OCI-LY7 (cell line): ENCODE results near the gene EEF1B2.
"Not testable (repeated sequence)": the region's sequence is repeated elsewhere in the genome, so short reads cannot be mapped to it uniquely, and the experiment has no call there.

Experiments
- CTCF ChIP-seq: fragments of 200-600 bp; sonication (generic); conservative IDR thresholded peaks from 2 replicates; pipeline ENCODE4 v1.5.1; 2014; ENCODE audit warnings: mild to moderate bottlenecking, antibody characterized with exemption, low read length, moderate library complexity, mixed read lengths
- EZH2phosphoT487 ChIP-seq: fragments of 200-600 bp; sonication (generic); IDR thresholded peaks from 2 replicates; pipeline ENCODE4 v1.6.1; 2018; ENCODE audit warnings: low read depth, borderline replicate concordance, mild to moderate bottlenecking, mixed run types, antibody characterized with exemption, low read length, moderate library complexity, mixed read lengths

GRCh38 chr2:206168230-206168629, 8.5 kb downstream of the EEF1B2 start:
- not testable (repeated sequence) for TF ChIP-seq EZH2phosphoT487, CTCF
